Uterus (tissue), 2 donors: ENCODE results near the gene ST8SIA1.

Source experiments
- CTCF ChIP-seq, 4 experiments: fragments of 200-600 bp in 2 of 4; fragments of 450-650 bp in 2 of 4; sonication (generic) in 2 of 4; IDR thresholded peaks; one replicate each; pipeline ENCODE4 v1.5.1; 2016 to 2019; ENCODE audit warnings: antibody characterized with exemption in 4 of 4, mild to moderate bottlenecking in 2 of 4, moderate library complexity in 1 of 4
- POLR2A ChIP-seq, 2 donors: fragments of 450-650 bp; IDR thresholded peaks; one replicate each; pipeline ENCODE4 v1.6.1; 2016; ENCODE audit warnings: antibody characterized with exemption in 2 of 2, mild to moderate bottlenecking in 1 of 2, moderate library complexity in 1 of 2

DNA sequence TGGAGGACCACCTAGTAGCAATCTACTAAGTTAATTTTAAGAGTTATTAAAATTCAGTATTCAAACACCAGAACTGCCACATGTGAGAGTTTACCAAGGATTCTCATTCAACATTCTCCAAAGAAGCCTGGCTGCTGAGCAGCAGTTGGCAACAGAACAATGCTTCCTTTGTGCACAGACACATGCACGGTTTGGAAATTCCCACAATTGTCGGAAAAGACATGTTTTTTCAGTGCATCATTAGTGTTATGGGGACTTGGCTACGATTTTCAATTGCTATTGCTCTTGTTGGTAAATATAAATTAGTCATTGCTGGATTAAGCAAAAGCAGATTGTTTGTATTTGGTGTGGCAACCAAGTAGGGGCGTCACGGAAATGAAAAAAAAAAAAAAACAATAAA, 22.2 kb downstream of the ST8SIA1 start:
- TF ChIP-seq CTCF (IDR thresholded peaks at IDR 0.05) (no peak), POLR2A (IDR thresholded peaks at IDR 0.05) (no peak)
